Activated naive CD8-positive, alpha-beta T cell treated with anti-CD3 and anti-CD28 coated beads, Interleukin-2, amount 10 ng/mL, durations not matched to agents 7 days and 5 days (primary cell): Measurements from ENCODE around the gene RXRA. TPM values are rescaled to one million over a fixed set of nuclear protein-coding genes. Genes with fewer than 3 reads are reported as not detected.

Source experiments
- microRNA-seq: library from miRNA; unstranded; fragments of <30 nt; microRNA quantifications from one replicate; pipeline ENCODE4 v1.2.0, GENCODE V29; 2022
- total RNA-seq, 2 experiments: library from RNA; stranded (reverse); gene quantifications; one replicate each; pipeline ENCODE4 v1.2.3, GENCODE V29; 2021

The RXRA gene
- total RNA-seq, 2 experiments from 2014 or later = 5.6 to 7.1 TPM

Small RNA genes lying within 50 kb of the gene (microRNA-seq; reads per million reads assigned to microRNA genes)
- not detected for gene MIR4669

Other genes starting within 250 kb of the RXRA start
- gene WDR5, start 190.4 kb upstream of the RXRA start, total RNA-seq = 10 to 100 TPM; 35.4 to 37.6 TPM
- gene RNU6ATAC, start 161.9 kb upstream of the RXRA start, total RNA-seq = 10 to 100 TPM; 13.7 to 30.8 TPM